Testis (tissue), 3 donors: ENCODE measurements around the gene TMEM45B. TPM values are rescaled to one million over a fixed set of nuclear protein-coding genes. Genes with fewer than 3 reads are reported as not detected.

Source experiments
- DNase-seq: peaks from one replicate; pipeline ENCODE4 v3.0.0-alpha.2; 2019
- H3K27ac ChIP-seq, 2 donors: fragments of 200-600 bp; sonication (generic); one replicate each; pipeline ENCODE4 v1.5.1; 2019
- H3K27me3 ChIP-seq: fragments of 200-600 bp; sonication (generic); one replicate; pipeline ENCODE4 v1.5.1; 2019
- H3K36me3 ChIP-seq: fragments of 200-600 bp; sonication (generic); one replicate; pipeline ENCODE4 v1.5.1; 2017; ENCODE audit warnings: low read depth; ENCODE audit errors: missing control alignments
- H3K4me1 ChIP-seq: fragments of 200-600 bp; sonication (generic); one replicate; pipeline ENCODE4 v1.5.1; 2019
- H3K4me3 ChIP-seq, 2 donors: fragments of 200-600 bp; sonication (generic); one replicate each; pipeline ENCODE4 v1.5.1; 2017 to 2019
- H3K9me3 ChIP-seq: fragments of 200-600 bp; sonication (generic); one replicate; pipeline ENCODE4 v1.5.1; 2017
- POLR2A ChIP-seq: fragments of 450-650 bp; IDR thresholded peaks from one replicate; pipeline ENCODE4 v1.6.1; 2017; ENCODE audit warnings: antibody characterized with exemption, mild to moderate bottlenecking, moderate library complexity
- WGBS, 2 donors: methylation state at CpG; one replicate each; pipeline ENCODE4 v1.1.5; 2018; 5-methylcytosine and 5-hydroxymethylcytosine counted together
- intact Hi-C: fragments of 100-400 bp; cut with DNase I; formaldehyde crosslinking; loops from one replicate; pipeline ENCODE4 v1.15.1; 2023; ENCODE audit warnings: low total_unique reads
- polyA plus RNA-seq: library from polyadenylated mRNA; stranded (reverse); fragments of 350-450 nt; fragmentation: Illumina TruSeq; extraction: RNeasy Lipid Tissue Mini Kit (QIAGEN cat#74804); gene quantifications from one replicate; pipeline ENCODE4 v1.2.3, GENCODE V29; 2014; ENCODE audit warnings: low read depth, low replicate concordance; ENCODE audit not compliant: insufficient read depth
- total RNA-seq, 2 donors: library from RNA; depleted of rRNA; stranded (reverse); fragments of >200 nt; gene quantifications; one replicate each; pipeline ENCODE4 v1.2.3, GENCODE V29; 2016
- TF ChIP-seq, protein P1 (sequence below), 3 experiments: fragments of 450-650 bp in 2 of 3; fragments of 200-600 bp in 1 of 3; sonication (generic) in 1 of 3; IDR thresholded peaks; one replicate each; pipeline ENCODE4 v1.5.1; 2016 to 2019; ENCODE audit warnings: antibody characterized with exemption in 3 of 3, mild to moderate bottlenecking in 2 of 3, moderate library complexity in 1 of 3

The TMEM45B gene
- total and polyA plus RNA-seq, 3 donors from 2014 or later, result 0.12 to 0.54 TPM; not detected in 1

DNA sequence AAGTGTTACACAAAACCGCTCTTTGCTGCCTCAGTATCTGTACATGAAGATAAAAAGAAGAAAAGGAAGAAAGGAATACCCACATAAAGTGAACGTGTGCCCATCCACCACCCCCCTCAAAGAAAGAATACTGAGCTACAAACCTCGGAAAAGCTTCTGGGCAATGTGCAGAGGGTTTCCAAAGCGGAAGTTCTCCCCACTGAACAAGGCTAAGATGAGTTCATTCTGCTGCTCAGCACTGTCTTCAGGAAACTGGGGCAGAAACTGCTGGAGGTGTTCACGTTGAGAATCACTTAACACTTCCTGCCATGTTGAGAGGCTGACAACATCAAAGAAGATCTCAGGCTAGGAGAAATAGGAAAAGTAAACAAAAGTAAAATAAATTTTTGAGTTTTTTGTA is 72.8 kb downstream of the TMEM45B start:
- no peak for DNase-seq
- Histone ChIP-seq H3K27ac (no peak overlapping the region), H3K36me3 (no peaks in the 10 kb centered on the region), H3K4me3 (no peak overlapping the region), H3K4me1 (no peaks in the 10 kb centered on the region), H3K27me3 (no peaks in the 10 kb centered on the region), H3K9me3 (no peaks in the 10 kb centered on the region)
- intact Hi-C loops, result no loop called here
- WGBS, 2 donors, result 83 to 89% methylated on average over 5 of the region's 5 CpGs
- TF ChIP-seq POLR2A, result no peak
- TF ChIP-seq, protein P1, sequence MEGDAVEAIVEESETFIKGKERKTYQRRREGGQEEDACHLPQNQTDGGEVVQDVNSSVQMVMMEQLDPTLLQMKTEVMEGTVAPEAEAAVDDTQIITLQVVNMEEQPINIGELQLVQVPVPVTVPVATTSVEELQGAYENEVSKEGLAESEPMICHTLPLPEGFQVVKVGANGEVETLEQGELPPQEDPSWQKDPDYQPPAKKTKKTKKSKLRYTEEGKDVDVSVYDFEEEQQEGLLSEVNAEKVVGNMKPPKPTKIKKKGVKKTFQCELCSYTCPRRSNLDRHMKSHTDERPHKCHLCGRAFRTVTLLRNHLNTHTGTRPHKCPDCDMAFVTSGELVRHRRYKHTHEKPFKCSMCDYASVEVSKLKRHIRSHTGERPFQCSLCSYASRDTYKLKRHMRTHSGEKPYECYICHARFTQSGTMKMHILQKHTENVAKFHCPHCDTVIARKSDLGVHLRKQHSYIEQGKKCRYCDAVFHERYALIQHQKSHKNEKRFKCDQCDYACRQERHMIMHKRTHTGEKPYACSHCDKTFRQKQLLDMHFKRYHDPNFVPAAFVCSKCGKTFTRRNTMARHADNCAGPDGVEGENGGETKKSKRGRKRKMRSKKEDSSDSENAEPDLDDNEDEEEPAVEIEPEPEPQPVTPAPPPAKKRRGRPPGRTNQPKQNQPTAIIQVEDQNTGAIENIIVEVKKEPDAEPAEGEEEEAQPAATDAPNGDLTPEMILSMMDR (IDR thresholded peaks at IDR 0.05), result no peak

DNA sequence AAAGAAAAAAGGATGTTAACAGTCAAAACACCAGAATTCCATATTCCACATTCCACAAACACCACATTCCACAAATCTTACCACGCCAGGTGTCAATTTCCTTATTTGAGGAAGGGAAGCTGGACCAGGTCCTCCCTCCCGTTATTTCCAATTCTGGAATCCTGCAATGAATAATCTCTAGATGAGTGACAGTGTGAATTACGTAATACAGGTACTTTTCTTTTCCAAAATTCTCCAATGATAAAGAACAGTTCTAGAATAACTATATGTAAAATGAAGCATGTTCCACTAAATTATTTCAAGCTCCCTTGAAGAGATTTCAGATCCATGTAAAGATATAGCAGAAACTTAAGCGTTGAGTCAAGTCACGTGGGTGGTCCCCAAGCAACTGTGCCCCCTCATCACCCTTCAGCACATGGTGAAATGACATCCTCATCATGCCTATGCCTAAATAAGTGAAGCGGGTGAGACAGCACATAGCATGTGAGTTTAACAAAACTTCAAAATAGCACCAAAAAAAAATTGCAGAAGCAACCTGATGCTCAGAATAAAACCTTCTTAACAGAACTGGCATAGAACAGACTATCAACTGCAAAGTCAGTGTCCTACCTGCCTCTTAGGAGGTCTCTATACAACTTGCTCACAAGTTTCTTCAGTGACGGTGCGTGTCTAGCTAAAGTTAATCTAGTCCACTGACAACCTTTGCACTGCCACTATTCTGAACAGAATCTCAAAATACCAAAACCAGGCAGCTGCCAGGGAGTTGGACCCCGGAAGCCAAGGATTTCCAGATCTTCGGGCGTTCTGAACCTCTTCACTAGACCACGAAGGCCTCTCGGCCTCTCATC is 78.9 kb downstream of the TMEM45B start:
- H3K36me3 ChIP-seq, result no peaks in the 10 kb centered on the region
- no peaks in the 10 kb centered on the region for H3K9me3 ChIP-seq
- peak overlapping the region; percentile 81 to 88 for H3K27ac ChIP-seq
- 21 to 24% methylated on average over 10 to 13 of the region's 13 CpGs for WGBS, 2 donors
- intact Hi-C loops, result no loop called here
- no peak for TF ChIP-seq POLR2A
- TF ChIP-seq, protein P1 (IDR thresholded peaks at IDR 0.05), result no peak
- H3K4me3 ChIP-seq, result peak overlapping the region; percentile 97
- no peaks in the 10 kb centered on the region for H3K27me3 ChIP-seq
- DNase-seq, result no peak
- peaks cover 6% of the 10 kb centered on the region for H3K4me1 ChIP-seq

DNA sequence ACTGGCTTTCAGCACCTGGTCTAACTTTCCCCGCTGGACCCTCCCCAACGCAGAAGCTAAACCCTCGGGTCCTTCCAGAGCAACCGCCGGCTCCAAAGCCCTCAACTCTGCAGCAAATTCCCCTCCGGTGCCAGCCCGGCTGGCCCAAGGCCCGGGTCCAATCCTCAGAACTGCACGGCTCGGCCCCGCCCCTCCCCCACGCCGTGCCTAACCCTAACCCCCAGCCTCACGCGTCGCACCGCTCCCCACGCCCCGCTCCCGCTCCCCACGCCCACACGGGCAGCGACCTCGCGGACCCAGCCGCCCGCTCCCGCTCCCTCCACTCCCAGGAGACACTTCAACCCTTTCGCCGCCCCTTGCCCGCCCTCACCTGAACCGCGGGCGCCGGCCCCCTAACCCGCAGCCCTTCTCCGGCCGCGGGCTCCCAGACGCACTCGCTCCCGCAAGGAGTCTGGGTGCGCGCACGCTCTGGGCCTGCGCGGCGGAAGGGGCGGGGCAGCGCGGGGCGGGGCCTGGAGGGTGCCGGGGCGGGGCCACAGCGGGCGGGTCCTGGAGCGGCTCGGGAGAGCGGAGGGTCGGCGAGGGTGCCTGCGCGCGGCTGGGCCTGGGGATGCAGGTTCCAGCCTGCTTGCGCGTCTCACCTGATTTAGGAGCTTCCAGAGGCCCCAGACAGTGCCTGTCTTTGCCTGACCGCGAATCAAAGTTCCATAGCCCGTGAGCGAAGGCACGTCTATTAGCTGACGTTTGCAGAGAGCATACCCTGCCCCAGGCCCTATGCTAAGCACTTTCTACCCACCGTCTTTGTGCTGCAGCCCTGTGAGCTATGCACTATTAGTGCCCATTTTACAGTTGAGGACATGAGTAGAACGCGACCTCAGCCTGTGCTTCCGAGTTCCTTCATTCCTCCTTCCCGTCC is 79.7 kb downstream of the TMEM45B start, which contains the start of gene NFRKB:
Gene NFRKB (minus strand): TSS at position 453 of the 916 bp plus-strand sequence. CDS start 2,729 bp downstream, outside the sequence.
- WGBS, 2 donors, result 1% methylated on average over 11 to 73 of the region's 77 CpGs
- Histone ChIP-seq H3K9me3 (no peaks in the 10 kb centered on the region), H3K4me3 (peak within 1 kb of the TSS; percentile 97), H3K27me3 (no peaks in the 10 kb centered on the region), H3K4me1 (peaks cover 6% of the 10 kb centered on the region), H3K36me3 (no peaks in the 10 kb centered on the region), H3K27ac (peak within 1 kb of the TSS; percentile 81 to 88)
- peak; percentile 91 for DNase-seq
- peak; percentile 39 for TF ChIP-seq POLR2A
- TF ChIP-seq, protein P1 (IDR thresholded peaks at IDR 0.05), result no peak
- intact Hi-C loops, result no loop called here

DNA sequence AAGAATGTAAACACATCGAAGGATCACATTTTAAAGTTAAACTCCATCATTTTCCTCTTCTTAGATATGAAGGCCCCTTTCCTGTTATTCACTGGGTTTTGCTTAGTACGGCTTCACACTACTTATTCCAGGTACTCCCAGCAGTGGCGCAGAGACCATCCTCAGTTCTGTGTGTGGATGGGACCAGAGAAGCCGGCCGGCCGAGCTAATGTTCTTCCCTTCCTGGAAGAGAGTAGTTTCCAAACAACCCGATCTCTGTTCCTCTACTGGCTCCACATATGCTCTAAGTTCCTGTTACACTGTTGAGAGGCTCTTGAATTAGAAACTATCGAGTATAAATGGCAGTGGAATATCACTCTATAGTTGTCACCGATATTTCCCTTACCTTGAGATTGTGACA is 80.4 kb downstream of the TMEM45B start:
- TF ChIP-seq POLR2A, result no peak
- TF ChIP-seq, protein P1 (IDR thresholded peaks at IDR 0.05), result no peak
- H3K9me3 ChIP-seq, result no peaks in the 10 kb centered on the region
- WGBS, 2 donors, result 48 to 69% methylated on average over 9 of the region's 9 CpGs
- no peaks in the 10 kb centered on the region for H3K36me3 ChIP-seq
- peak overlapping the region; percentile 97 for H3K4me3 ChIP-seq
- H3K27me3 ChIP-seq, result no peaks in the 10 kb centered on the region
- peaks cover 6% of the 10 kb centered on the region for H3K4me1 ChIP-seq
- H3K27ac ChIP-seq, result no peak overlapping the region
- intact Hi-C loops, result no loop called here
- peak; percentile 34 for DNase-seq
